Keratinocyte (primary cell): Measurements from ENCODE around the gene MORN5. TPM values are rescaled to one million over a fixed set of nuclear protein-coding genes. Genes with fewer than 3 reads are reported as not detected.

ENCODE experiments used
- DNase-seq: peaks from one replicate; pipeline ENCODE4 v3.0.0-alpha.2; 2011; ENCODE audit warnings: low read depth, missing footprints, low spot score
- FAIRE-seq: peaks from 2 replicates; lab custom pipeline; 2011; peaks lifted over from hg19 to GRCh38; lab: Jason Lieb, UNC
- H2AFZ ChIP-seq: 2 replicates; pipeline ENCODE4 v1.6.0; 2012; ENCODE audit warnings: low read length, control low read depth, inconsistent platforms; ENCODE audit not compliant: control insufficient read depth
- H3K27ac ChIP-seq: 2 replicates; pipeline ENCODE4 v1.5.1; 2011; ENCODE audit warnings: low read length; ENCODE audit not compliant: control insufficient read depth, insufficient read depth
- H3K27me3 ChIP-seq: 3 replicates; pipeline ENCODE4 v1.6.0; 2011; ENCODE audit warnings: low read length; ENCODE audit not compliant: control insufficient read depth, insufficient read depth; ENCODE audit errors: extremely low read depth
- H3K36me3 ChIP-seq, 2 experiments: 2 replicates in 1 of 2; 3 replicates in 1 of 2; pipeline ENCODE4 v1.5.1; 2011; ENCODE audit warnings: low read length in 2 of 2, mild to moderate bottlenecking in 1 of 2; ENCODE audit not compliant: control insufficient read depth in 2 of 2, insufficient read depth in 2 of 2; ENCODE audit errors: extremely low read depth in 1 of 2
- H3K4me1 ChIP-seq: 3 replicates; pipeline ENCODE4 v1.5.1; 2011; ENCODE audit warnings: low read length; ENCODE audit not compliant: control insufficient read depth, insufficient read depth; ENCODE audit errors: extremely low read depth
- H3K4me2 ChIP-seq: 3 replicates; pipeline ENCODE4 v1.6.0; 2011; ENCODE audit warnings: low read depth, low read length; ENCODE audit not compliant: control insufficient read depth, insufficient read depth; ENCODE audit errors: extremely low read depth
- H3K4me3 ChIP-seq, 3 experiments: fragments of 200-600 bp in 1 of 3; sonication (generic) in 1 of 3; 2 replicates in 2 of 3; 3 replicates in 1 of 3; pipeline ENCODE4 v1.5.1; 2011 to 2016; ENCODE audit warnings: low read length in 3 of 3, mild to moderate bottlenecking in 3 of 3, control low read depth in 2 of 3, inconsistent platforms in 1 of 3, low read depth in 1 of 3, mixed read lengths in 1 of 3, mixed run types in 1 of 3, moderate library complexity in 1 of 3; ENCODE audit not compliant: control insufficient read depth in 2 of 3, insufficient read depth in 2 of 3; ENCODE audit errors: extremely low read depth in 1 of 3
- H3K79me2 ChIP-seq: 2 replicates; pipeline ENCODE4 v1.6.0; 2012; ENCODE audit warnings: low read length; ENCODE audit not compliant: control insufficient read depth, insufficient read depth
- H3K9ac ChIP-seq: 3 replicates; pipeline ENCODE4 v1.6.0; 2011; ENCODE audit warnings: low read length; ENCODE audit not compliant: control insufficient read depth, insufficient read depth; ENCODE audit errors: extremely low read depth
- H3K9me1 ChIP-seq: 3 replicates; pipeline ENCODE4 v1.6.0; 2011; ENCODE audit warnings: low read length; ENCODE audit not compliant: control insufficient read depth, insufficient read depth; ENCODE audit errors: extremely low read depth
- H3K9me3 ChIP-seq: 2 replicates; pipeline ENCODE4 v1.5.1; 2012; ENCODE audit warnings: low read depth, low read length; ENCODE audit not compliant: control insufficient read depth
- H4K20me1 ChIP-seq: 3 replicates; pipeline ENCODE4 v1.6.0; 2011; ENCODE audit warnings: low read length; ENCODE audit not compliant: control insufficient read depth, insufficient read depth; ENCODE audit errors: extremely low read depth
- EZH2 ChIP-seq: IDR thresholded peaks from one replicate; pipeline ENCODE4 v1.6.1; 2012; ENCODE audit warnings: inconsistent platforms, mild to moderate bottlenecking, low read length, moderate library complexity
- dilution Hi-C: fragments of 300-500 bp; cut with MboI; formaldehyde crosslinking; loops from one replicate; pipeline ENCODE4 v1.7.0; 2020; ENCODE audit warnings: low sequenced_read_pairs; ENCODE audit not compliant: extremely low pct_ligation_motif_present
- polyA plus RNA-seq, 5 experiments: library from polyadenylated mRNA; depleted of rRNA in 3 of 5; stranded (reverse) in 3 of 5; stranded (forward) in 1 of 5; unstranded in 1 of 5; fragments of >200 nt; gene quantifications; 1 replicate in 1 of 5; 2 replicates in 3 of 5; 3 replicates in 1 of 5; pipeline versions ENCODE4 v1.2.1 to v1.2.3, GENCODE V29; 2011 to 2012; ENCODE audit warnings: missing spikeins in 2 of 5, low read depth in 1 of 5, low replicate concordance in 1 of 5
- TF ChIP-seq, protein P1 (sequence below), 3 experiments: IDR thresholded peaks in 1 of 3; conservative IDR thresholded peaks in 1 of 3; optimal IDR thresholded peaks in 1 of 3; 2 replicates in 2 of 3; 3 replicates in 1 of 3; pipeline versions ENCODE3 to v1.5.1; 2011; ENCODE audit warnings: low read length in 3 of 3, mild to moderate bottlenecking in 3 of 3, moderate library complexity in 2 of 3, control low read depth in 1 of 3, inconsistent platforms in 1 of 3; ENCODE audit not compliant: insufficient read depth in 2 of 3; ENCODE audit errors: extremely low read depth in 1 of 3

MORN5 gene
- polyA plus RNA-seq, 1 donor (not counting 4 experiments of a cell fraction or from before 2014, with no cell fraction given), result not detected

DNA sequence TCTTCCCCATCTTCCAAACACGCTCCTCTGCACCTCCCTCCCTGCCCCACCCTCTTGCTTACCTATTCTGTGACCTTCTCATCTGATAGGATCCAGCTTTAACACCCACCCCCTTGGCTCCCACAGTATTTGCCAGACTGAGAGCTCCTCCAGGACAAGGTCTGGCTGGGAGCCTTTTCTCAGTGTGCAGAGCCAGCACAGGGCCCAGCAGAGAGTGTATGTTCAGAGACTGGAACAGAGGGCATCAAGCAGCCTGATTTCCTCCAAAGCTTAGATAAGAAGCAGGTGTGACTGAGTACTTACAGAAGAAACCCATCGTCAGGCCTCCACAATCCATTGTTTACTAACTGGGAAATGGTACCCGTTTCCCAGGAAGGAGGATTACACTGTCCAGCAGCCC is 42.4 kb downstream of the MORN5 start:
- H3K4me1 ChIP-seq, result no peaks in the 10 kb centered on the region
- H3K79me2 ChIP-seq, result no peaks in the 10 kb centered on the region
- H3K4me2 ChIP-seq, result no peak overlapping the region
- H3K4me3 ChIP-seq, result no peak overlapping the region
- no peak overlapping the region for H3K27ac ChIP-seq
- FAIRE-seq, result no peak
- no peak for DNase-seq
- no peaks in the 10 kb centered on the region for H3K36me3 ChIP-seq
- H4K20me1 ChIP-seq, result no peaks in the 10 kb centered on the region
- dilution Hi-C loops, result no loop called here
- no peaks in the 10 kb centered on the region for H3K9me1 ChIP-seq
- H3K9me3 ChIP-seq, result no peaks in the 10 kb centered on the region
- no peak overlapping the region for H2AFZ ChIP-seq
- TF ChIP-seq, protein P1, sequence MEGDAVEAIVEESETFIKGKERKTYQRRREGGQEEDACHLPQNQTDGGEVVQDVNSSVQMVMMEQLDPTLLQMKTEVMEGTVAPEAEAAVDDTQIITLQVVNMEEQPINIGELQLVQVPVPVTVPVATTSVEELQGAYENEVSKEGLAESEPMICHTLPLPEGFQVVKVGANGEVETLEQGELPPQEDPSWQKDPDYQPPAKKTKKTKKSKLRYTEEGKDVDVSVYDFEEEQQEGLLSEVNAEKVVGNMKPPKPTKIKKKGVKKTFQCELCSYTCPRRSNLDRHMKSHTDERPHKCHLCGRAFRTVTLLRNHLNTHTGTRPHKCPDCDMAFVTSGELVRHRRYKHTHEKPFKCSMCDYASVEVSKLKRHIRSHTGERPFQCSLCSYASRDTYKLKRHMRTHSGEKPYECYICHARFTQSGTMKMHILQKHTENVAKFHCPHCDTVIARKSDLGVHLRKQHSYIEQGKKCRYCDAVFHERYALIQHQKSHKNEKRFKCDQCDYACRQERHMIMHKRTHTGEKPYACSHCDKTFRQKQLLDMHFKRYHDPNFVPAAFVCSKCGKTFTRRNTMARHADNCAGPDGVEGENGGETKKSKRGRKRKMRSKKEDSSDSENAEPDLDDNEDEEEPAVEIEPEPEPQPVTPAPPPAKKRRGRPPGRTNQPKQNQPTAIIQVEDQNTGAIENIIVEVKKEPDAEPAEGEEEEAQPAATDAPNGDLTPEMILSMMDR (optimal IDR thresholded peaks at IDR 0.05 in 1 of 3, IDR thresholded peaks at IDR 0.05 in 1 of 3, conservative IDR thresholded peaks at IDR 0.05 in 1 of 3; ENCODE audit: extremely low read depth in 1 of 3, insufficient read depth in 2 of 3, low read length in 3 of 3), result no peak
- no peak for TF ChIP-seq EZH2
- H3K27me3 ChIP-seq, result peaks cover 23% of the 10 kb centered on the region
- H3K9ac ChIP-seq, result no peak overlapping the region

DNA sequence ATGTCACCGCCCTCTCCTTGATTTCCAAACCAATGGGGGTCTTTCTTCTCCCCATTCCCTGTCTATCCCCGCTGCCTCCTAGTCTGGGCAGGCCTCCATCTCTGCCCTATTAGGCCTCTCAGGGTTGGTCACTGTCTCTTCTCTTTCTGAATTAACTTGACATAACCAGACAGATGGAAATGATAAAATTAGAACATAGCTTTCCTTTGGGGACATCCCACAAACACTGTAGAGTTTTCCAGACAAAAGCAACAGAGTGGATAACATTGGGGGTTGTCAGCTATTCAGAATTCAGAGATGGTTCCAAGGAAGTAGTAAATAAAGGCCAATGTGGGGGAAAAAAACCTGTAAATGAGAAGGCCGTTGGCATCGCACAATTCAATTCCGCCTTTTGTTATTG is 44.3 kb downstream of the MORN5 start:
- H3K79me2 ChIP-seq, result no peaks in the 10 kb centered on the region
- no peak overlapping the region for H3K27ac ChIP-seq
- no peaks in the 10 kb centered on the region for H3K9me3 ChIP-seq
- no peaks in the 10 kb centered on the region for H4K20me1 ChIP-seq
- dilution Hi-C loops, result no loop called here
- FAIRE-seq (no peak), DNase-seq (no peak)
- no peaks in the 10 kb centered on the region for H3K9me1 ChIP-seq
- no peak overlapping the region for H3K4me2 ChIP-seq
- H3K27me3 ChIP-seq, result peaks cover 8% of the 10 kb centered on the region
- no peak overlapping the region for H3K4me3 ChIP-seq
- H3K36me3 ChIP-seq, result no peaks in the 10 kb centered on the region
- H2AFZ ChIP-seq, result no peak overlapping the region
- no peaks in the 10 kb centered on the region for H3K4me1 ChIP-seq
- H3K9ac ChIP-seq, result no peak overlapping the region
- TF ChIP-seq EZH2, result no peak
- TF ChIP-seq, protein P1 (optimal IDR thresholded peaks at IDR 0.05 in 1 of 3, IDR thresholded peaks at IDR 0.05 in 1 of 3, conservative IDR thresholded peaks at IDR 0.05 in 1 of 3; ENCODE audit: extremely low read depth in 1 of 3, insufficient read depth in 2 of 3, low read length in 3 of 3), result no peak
